ENCODE data around the gene POLR2A. TPM values are rescaled to one million over a fixed set of nuclear protein-coding genes. Genes with fewer than 3 reads are reported as not detected.

The POLR2A gene
- total and polyA plus RNA-seq, 2 of the 13 experiments (the other 11 are each of a cell fraction or from before 2014, with no cell fraction given) = 17.8 to 18.3 TPM

- TF ChIP-seq SETDB1 (CRISPR knock-in tag; IDR thresholded peaks at IDR 0.05; ENCODE audit: borderline replicate concordance) (no peak), TFDP2 (CRISPR knock-in tag; IDR thresholded peaks at IDR 0.05) (0 out of 2 replicates have a peak, but pooled peaks have one; percentile 18), AHR (CRISPR knock-in tag; IDR thresholded peaks at IDR 0.05) (no peak), ZNF746 (CRISPR knock-in tag; IDR thresholded peaks at IDR 0.05) (0 out of 2 replicates have a peak, but pooled peaks have one; percentile 25), ZSCAN21 (CRISPR knock-in tag; IDR thresholded peaks at IDR 0.05; ENCODE audit: borderline replicate concordance) (peak; percentile 30; the same call in 1 of the 2 replicates), ZNF782 (CRISPR knock-in tag; IDR thresholded peaks at IDR 0.05; ENCODE audit: borderline replicate concordance) (no peak), THAP11 (CRISPR knock-in tag; IDR thresholded peaks at IDR 0.05) (peak; percentile 38; the same call in 1 of the 2 replicates), KLF9 (CRISPR knock-in tag; IDR thresholded peaks at IDR 0.05; ENCODE audit: low read depth) (peak; percentile 38; the same call in 1 of the 2 replicates), KDM3A (CRISPR knock-in tag; IDR thresholded peaks at IDR 0.05; ENCODE audit: low read depth) (no peak), SAFB2 (CRISPR knock-in tag; IDR thresholded peaks at IDR 0.05; ENCODE audit: borderline replicate concordance, low read depth) (no peak), ZNF260 (CRISPR knock-in tag; IDR thresholded peaks at IDR 0.05; ENCODE audit: borderline replicate concordance, low read depth) (no peak), KDM5B (CRISPR knock-in tag; IDR thresholded peaks at IDR 0.05; ENCODE audit: borderline replicate concordance) (peak; percentile 44; the same call in 1 of the 2 replicates), ZNF263 (CRISPR knock-in tag; IDR thresholded peaks at IDR 0.05) (peak; percentile 90), TRIM24 (CRISPR knock-in tag; IDR thresholded peaks at IDR 0.05) (no peak), RARG (CRISPR knock-in tag; IDR thresholded peaks at IDR 0.05; ENCODE audit: low read depth) (0 out of 2 replicates have a peak, but pooled peaks have one; percentile 11), BRCA1 (CRISPR knock-in tag; IDR thresholded peaks at IDR 0.05) (no peak), RNF2 (conservative IDR thresholded peaks at IDR 0.05; ENCODE audit: low read depth) (no peak), ARNTL (CRISPR knock-in tag; IDR thresholded peaks at IDR 0.05) (peak; percentile 38)
- TF ChIP-seq, protein P1, sequence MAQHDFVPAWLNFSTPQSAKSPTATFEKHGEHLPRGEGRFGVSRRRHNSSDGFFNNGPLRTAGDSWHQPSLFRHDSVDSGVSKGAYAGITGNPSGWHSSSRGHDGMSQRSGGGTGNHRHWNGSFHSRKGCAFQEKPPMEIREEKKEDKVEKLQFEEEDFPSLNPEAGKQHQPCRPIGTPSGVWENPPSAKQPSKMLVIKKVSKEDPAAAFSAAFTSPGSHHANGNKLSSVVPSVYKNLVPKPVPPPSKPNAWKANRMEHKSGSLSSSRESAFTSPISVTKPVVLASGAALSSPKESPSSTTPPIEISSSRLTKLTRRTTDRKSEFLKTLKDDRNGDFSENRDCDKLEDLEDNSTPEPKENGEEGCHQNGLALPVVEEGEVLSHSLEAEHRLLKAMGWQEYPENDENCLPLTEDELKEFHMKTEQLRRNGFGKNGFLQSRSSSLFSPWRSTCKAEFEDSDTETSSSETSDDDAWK (CRISPR knock-in tag; IDR thresholded peaks at IDR 0.05) = no peak
- TF ChIP-seq, protein P2, sequence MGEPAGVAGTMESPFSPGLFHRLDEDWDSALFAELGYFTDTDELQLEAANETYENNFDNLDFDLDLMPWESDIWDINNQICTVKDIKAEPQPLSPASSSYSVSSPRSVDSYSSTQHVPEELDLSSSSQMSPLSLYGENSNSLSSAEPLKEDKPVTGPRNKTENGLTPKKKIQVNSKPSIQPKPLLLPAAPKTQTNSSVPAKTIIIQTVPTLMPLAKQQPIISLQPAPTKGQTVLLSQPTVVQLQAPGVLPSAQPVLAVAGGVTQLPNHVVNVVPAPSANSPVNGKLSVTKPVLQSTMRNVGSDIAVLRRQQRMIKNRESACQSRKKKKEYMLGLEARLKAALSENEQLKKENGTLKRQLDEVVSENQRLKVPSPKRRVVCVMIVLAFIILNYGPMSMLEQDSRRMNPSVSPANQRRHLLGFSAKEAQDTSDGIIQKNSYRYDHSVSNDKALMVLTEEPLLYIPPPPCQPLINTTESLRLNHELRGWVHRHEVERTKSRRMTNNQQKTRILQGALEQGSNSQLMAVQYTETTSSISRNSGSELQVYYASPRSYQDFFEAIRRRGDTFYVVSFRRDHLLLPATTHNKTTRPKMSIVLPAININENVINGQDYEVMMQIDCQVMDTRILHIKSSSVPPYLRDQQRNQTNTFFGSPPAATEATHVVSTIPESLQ (CRISPR knock-in tag; conservative IDR thresholded peaks at IDR 0.05) = no peak
- TF ChIP-seq, protein P3, sequence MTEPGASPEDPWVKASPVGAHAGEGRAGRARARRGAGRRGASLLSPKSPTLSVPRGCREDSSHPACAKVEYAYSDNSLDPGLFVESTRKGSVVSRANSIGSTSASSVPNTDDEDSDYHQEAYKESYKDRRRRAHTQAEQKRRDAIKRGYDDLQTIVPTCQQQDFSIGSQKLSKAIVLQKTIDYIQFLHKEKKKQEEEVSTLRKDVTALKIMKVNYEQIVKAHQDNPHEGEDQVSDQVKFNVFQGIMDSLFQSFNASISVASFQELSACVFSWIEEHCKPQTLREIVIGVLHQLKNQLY (CRISPR knock-in tag; IDR thresholded peaks at IDR 0.05) = no peak
- TF ChIP-seq, protein P4, sequence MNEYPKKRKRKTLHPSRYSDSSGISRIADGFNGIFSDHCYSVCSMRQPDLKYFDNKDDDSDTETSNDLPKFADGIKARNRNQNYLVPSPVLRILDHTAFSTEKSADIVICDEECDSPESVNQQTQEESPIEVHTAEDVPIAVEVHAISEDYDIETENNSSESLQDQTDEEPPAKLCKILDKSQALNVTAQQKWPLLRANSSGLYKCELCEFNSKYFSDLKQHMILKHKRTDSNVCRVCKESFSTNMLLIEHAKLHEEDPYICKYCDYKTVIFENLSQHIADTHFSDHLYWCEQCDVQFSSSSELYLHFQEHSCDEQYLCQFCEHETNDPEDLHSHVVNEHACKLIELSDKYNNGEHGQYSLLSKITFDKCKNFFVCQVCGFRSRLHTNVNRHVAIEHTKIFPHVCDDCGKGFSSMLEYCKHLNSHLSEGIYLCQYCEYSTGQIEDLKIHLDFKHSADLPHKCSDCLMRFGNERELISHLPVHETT (CRISPR knock-in tag; conservative IDR thresholded peaks at IDR 0.05) = no peak; the same call in 1 of the 2 replicates
Observed at GRCh38 chr17:7483255-7484066, 705 bp upstream of the POLR2A start (continued).

Data from HepG2 (cell line).